GM21423 (cell line): ENCODE results near the gene FAH.
A peak's percentile ranks its signal among the peaks of the same experiment; 100 is the strongest.
"Not testable (repeated sequence)": the region's sequence is repeated elsewhere in the genome, so short reads cannot be mapped to it uniquely, and the experiment has no call there.

Source experiments
- ATAC-seq: cut with Tn5 transposase; IDR thresholded peaks from one replicate; pipeline ENCODE4 v1.9.1; 2021; ENCODE audit warnings: mild to moderate bottlenecking, moderate library complexity; ENCODE audit not compliant: unreplicated experiment

Gene FAH

GRCh38 chr15:80151148-80151547 lies 1.7 kb upstream of the FAH start:
- no peak for ATAC-seq

GRCh38 chr15:80151576-80151975 lies 1.2 kb upstream of the FAH start:
- no peak for ATAC-seq

GRCh38 chr15:80152180-80152895 lies 461 bp upstream of the FAH start:
- ATAC-seq = peak; percentile 62

- no peak for ATAC-seq
Observed at GRCh38 chr15:80153900-80154299, 1.1 kb downstream of the FAH start.

GRCh38 chr15:80154336-80154735 lies 1.5 kb downstream of the FAH start:
- no peak for ATAC-seq

- no peak for ATAC-seq
Observed at GRCh38 chr15:80155001-80155377, 2.2 kb downstream of the FAH start.

GRCh38 chr15:80155378-80156175 lies 2.8 kb downstream of the FAH start:
- ATAC-seq = not testable (repeated sequence)

- no peak for ATAC-seq
Observed at GRCh38 chr15:80156176-80156720, 3.4 kb downstream of the FAH start.

- ATAC-seq = no peak
Observed at GRCh38 chr15:80157215-80157614, 4.4 kb downstream of the FAH start.

GRCh38 chr15:80159301-80159700 lies 6.5 kb downstream of the FAH start:
- no peak for ATAC-seq

GRCh38 chr15:80159811-80160569 lies 7.2 kb downstream of the FAH start:
- no peak for ATAC-seq

GRCh38 chr15:80160570-80161156 lies 7.9 kb downstream of the FAH start:
- peak; percentile 82 for ATAC-seq

- no peak for ATAC-seq
Observed at GRCh38 chr15:80161468-80162016, 8.7 kb downstream of the FAH start.

- ATAC-seq = no peak
Observed at GRCh38 chr15:80162059-80162554, 9.3 kb downstream of the FAH start.

GRCh38 chr15:80163217-80163616 lies 10.4 kb downstream of the FAH start:
- ATAC-seq = no peak

- no peak for ATAC-seq
Observed at GRCh38 chr15:80163897-80164296, 11.1 kb downstream of the FAH start.

GRCh38 chr15:80167936-80168335 lies 15.1 kb downstream of the FAH start:
- no peak for ATAC-seq

- ATAC-seq = no peak
Observed at GRCh38 chr15:80168421-80168820, 15.6 kb downstream of the FAH start.

GRCh38 chr15:80169768-80170357 lies 17.1 kb downstream of the FAH start:
- ATAC-seq = no peak

GRCh38 chr15:80170596-80170995 lies 17.8 kb downstream of the FAH start:
- no peak for ATAC-seq
